ENCODE results near the gene OCRL.
"Not testable (repeated sequence)": the region's sequence is repeated elsewhere in the genome, so short reads cannot be mapped to it uniquely, and the experiment has no call there.

OCRL gene

DNA sequence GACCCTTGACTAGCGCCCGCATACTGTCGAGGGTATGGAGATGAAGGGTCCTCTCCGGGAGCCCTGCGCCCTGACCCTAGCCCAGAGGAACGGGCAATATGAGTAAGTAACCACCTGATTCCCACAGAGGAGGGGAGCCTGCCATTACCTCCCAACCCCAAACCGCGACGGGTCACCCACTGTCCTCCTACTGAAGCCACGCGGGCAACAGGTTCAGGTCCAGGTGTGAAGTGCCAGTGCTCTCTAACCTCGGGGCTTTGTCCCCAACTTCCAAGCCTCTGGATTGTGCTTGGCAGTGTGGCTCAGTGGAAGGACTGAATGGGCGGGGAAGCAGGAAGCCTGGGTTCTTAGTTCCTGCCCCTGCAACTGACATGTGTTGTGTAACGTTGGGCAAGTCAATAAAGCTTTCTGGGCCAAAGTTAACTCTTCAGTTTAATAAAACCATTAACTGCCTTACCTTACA is 694 bp downstream of the OCRL start:
- no peak for DNase-seq (ENCODE audit: low read depth)

- DNase-seq (ENCODE audit: low read depth), result no peak
These were observed 4.7 kb downstream of the OCRL start for GRCh38 chrX:129544780-129545179.

DNA sequence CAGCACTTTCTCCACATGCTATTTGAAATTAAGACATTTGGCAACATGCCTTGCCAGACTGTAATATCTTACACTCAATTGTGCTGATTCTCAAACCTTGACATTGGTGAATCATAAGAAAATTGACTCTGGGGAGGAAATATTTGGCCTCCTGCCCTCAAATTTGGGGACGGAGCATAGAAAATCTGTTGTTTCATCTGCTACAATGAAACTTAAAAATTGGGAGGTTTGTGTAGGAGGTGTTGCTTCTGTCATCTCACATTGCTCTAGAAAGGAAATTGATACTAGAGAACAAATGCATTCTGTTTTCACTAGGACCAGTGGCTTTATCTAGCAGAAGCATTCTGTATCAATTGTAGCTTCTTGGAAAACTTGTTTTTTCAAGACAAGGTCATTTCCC is 5.3 kb downstream of the OCRL start:
- no peak for DNase-seq (ENCODE audit: low read depth)

DNA sequence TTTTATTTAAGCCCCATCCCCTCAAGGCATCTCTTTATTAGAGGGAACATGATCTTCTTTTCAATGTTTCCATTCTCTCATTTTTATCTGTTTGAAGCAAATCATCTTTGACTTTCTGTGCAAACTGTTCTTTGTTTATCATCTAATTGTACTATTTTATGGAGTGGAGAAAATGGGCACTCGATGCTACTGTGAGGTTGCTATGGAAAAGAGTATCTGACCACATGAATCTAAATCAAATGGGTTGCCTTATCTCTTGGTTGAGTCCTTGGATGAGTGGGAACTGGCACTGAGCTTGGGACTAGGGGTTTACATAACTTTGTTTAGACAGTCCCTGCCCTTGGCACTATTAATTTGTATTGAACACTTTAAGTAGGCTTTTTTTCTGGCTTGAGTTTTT is 9.1 kb downstream of the OCRL start:
- no peak for DNase-seq (ENCODE audit: low read depth)

DNA sequence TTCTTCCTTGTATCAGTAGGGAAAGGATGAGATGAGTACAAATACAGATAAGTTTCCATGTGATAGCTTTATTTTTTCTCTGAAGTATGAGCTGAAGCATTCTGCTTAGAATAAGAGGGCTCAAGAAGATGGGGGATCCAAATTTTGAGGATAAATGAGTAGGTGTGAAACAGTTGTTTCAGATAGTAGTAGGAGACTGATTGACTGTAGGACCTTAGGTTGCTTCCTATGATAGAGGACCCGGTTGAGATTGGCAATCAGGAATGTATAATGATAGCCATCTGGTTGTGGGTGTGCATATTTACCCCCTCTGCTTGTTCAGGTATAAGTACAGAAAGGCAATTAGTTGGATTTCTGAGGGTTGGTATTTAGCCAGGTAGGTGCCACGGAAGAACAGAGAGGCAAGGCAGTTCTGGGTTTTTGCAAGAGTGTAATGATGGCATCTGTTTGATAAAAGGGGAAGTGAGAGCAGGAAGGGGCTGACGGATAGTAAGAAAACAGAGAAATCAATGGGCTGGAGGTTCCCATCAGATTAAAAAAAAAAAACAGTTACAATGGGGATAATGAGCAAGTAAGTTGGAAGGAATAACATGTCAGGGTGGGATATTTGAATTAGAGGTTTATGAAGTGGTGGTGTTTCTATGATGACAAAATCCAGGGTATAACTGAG is 13.7 kb downstream of the OCRL start:
- DNase-seq (ENCODE audit: low read depth), result no peak

DNA sequence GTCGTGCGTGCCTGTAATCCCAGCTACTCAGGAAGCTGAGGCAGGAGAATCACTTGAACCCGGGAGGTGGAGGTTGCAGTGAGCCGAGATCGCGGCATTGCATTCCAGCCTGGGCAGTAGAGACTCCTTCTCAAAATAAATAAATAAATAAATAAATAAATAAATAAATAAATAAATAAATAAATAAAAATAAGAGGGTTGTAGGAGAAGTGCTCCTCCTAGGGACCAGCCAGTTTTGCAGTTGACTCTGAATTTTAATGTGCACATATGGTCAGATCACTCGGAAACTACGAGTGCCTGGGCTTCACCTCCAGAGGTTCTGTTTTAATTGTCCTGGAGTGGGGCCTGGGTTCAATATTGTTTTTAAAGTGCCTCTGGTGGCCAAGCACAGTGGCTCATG is 14.8 kb downstream of the OCRL start:
- DNase-seq (ENCODE audit: low read depth), result not testable (repeated sequence)

- no peak for DNase-seq (ENCODE audit: low read depth)
These were observed 16.8 kb downstream of the OCRL start for GRCh38 chrX:129556806-129557315.

- DNase-seq (ENCODE audit: low read depth), result no peak
These were observed 17.9 kb downstream of the OCRL start for GRCh38 chrX:129557844-129558480.

- DNase-seq (ENCODE audit: low read depth), result no peak
These were observed 19.7 kb downstream of the OCRL start for GRCh38 chrX:129559783-129560182.

DNA sequence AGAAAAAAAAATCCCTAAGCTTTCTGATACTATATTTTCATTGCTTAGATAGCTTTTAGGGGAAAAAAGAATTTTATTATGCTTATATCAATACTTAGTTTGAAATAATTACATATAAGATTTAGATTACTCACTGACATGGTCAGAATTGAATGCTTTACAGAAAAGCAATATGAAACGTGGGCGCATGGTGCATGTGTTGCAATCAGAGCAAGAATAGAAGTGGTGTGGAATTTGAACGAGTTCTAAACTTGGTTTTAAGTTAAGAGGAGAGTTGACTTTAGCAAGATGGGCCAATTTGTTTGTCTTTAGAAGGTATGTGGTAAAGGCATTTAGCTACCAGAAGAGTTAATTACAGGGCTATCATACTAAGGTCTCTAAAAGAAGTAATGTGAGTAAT is 21.4 kb downstream of the OCRL start:
- DNase-seq (ENCODE audit: low read depth), result no peak

DNA sequence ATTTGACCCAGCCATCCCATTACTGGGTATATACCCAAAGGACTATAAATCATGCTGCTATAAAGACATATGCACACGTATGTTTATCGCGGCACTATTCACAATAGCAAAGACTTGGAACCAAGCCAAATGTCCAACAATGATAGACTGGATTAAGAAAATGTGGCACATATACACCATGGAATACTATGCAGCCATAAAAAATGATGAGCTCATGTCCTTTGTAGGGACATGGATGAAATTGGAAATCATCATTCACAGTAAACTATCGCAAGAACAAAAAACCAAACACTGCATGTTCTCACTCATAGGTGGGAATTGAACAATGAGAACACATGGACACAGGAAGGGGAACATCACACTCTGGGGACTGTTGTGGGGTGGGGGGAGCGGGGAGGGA is 24.3 kb downstream of the OCRL start:
- not testable (repeated sequence) for DNase-seq (ENCODE audit: low read depth)

DNA sequence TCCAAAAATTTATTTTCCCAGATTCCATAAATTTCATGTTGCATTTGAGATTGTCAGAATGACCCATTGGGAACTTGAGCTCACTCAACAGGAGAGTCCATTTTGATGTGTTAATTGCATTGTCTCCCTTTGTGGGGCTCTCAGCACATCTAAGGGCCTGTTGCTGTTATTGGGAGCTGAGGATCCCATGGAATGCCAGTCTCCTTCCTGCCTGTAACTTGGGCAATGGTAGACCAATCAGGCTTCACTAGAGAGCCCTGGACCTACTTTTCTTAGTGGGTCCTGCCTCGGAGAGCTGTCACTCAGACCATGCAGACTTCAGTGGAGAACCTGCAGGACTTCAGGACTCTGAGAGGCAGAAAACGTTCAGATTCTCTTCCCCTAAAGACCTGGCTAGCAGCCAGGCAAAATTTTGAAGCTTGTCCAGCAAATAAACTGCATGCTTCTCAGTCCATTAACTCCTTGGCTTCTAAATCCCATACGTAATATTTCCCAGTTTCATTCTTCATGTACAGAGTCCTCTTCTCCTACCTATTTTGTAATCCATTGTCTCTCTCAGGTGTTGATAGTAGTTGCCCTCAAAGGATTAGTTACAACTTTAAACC is 25.1 kb downstream of the OCRL start:
- DNase-seq (ENCODE audit: low read depth), result no peak

DNA sequence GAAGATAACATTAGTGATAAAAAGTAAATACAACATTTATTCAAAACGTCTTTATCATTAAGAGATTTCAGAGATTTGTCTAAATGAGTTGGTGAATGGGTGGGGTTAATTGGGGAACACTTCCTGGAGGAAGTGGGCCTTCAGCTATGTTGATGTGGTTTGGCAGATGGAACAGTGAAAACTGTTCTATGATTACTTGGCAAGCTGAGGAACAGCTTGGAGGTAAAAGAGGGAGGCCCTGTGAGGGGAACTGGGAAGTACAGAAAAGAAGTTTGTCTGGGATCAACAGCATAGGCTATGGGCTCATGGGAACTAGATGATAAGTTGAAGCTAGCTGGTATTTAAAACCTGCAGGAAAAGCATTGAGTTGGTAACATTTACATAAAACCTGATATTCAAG is 26.0 kb downstream of the OCRL start:
- no peak for DNase-seq (ENCODE audit: low read depth)

GRCh38 chrX:129568349-129568748 is 28.3 kb downstream of the OCRL start:
- DNase-seq (ENCODE audit: low read depth), result no peak

DNA sequence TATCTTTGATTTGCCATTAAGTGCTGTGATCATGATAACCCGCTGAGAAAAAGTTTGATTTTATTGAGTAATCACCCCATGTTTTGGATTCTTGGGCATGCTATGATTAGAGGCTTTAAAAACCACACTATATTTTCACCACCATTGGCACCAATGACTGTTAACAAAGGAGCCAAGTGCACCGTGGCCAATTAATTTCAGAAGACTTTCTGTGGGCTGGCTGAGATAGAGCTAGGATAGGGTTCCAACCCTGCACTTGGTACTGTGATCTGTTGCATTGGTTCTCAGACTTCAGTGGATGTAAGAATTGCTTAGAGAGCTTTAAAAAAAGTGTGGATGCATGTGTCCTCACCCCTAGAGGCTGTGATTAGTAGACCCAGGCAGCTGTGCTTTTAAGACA is 32.4 kb downstream of the OCRL start:
- no peak for DNase-seq (ENCODE audit: low read depth)

DNA sequence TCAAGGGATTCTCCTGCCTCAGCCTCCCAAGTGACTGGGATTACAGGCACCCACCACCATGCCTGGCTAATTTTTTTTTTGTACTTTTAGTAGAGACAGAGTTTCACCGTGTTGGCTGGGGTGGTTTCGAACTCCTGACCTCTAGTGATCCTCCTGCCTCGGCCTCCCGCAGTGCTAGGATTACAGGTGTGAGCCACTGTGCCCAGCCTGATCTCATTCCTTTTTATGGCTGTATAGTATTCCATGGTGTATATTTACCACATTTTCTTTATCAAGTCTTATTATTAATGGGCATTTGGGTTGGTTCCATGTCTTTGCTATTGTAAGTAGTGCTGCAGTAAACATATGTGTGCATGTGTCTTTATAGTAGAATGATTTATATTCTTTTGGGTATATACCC is 33.6 kb downstream of the OCRL start:
- not testable (repeated sequence) for DNase-seq (ENCODE audit: low read depth)

GRCh38 chrX:129574214-129574613 is 34.2 kb downstream of the OCRL start:
- no peak for DNase-seq (ENCODE audit: low read depth)

DNA sequence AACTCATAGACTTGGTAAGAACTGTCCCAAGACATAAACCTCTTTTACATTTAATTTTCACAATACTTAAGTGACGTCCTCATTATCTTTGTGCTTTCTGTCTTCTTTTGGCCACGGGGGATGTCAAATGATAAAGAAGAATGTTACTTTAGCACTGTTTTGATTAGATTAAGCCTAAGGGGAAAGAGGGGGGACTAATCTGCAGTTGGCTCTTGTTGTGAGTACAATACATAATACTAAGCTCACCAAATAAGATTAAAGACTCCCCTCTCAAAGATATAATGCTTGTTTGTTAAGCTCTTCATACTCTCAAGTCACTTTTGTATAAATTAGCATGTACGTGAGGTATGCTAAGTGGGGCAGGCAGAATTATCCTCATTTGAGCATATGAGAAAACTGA is 36.5 kb downstream of the OCRL start:
- no peak for DNase-seq (ENCODE audit: low read depth)

- peak; percentile 84 for DNase-seq (ENCODE audit: low read depth)
These were observed 37.4 kb downstream of the OCRL start for GRCh38 chrX:129577473-129577872.

GRCh38 chrX:129577877-129578276 is 37.8 kb downstream of the OCRL start:
- DNase-seq (ENCODE audit: low read depth), result no peak

- DNase-seq (ENCODE audit: low read depth), result no peak
These were observed 41.8 kb downstream of the OCRL start for GRCh38 chrX:129581904-129582303.

DNA sequence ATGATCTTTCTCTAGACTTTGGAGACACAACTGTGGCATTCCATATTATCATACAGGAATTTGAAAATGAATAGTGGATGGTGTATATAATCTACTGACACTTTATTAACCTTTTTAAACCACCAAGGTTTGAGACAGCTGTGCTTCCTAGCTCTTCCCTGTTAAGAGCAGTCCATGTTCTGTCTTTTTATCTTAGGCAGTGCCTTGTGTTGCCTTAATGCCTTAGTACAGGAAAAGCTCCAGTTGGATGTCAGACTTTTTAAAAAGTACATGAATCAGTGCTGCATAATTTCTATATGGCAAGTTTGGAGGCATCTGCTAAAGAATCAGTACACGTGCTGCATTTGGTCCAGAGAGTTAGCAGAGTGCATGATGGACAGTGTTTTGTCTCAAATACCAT is 45.1 kb downstream of the OCRL start:
- no peak for DNase-seq (ENCODE audit: low read depth)

GRCh38 chrX:129585691-129586090 is 45.6 kb downstream of the OCRL start:
- no peak for DNase-seq (ENCODE audit: low read depth)

All from stromal cell of bone marrow (primary cell).